Suprapubic skin (tissue), 4 donors: ENCODE measurements around the gene CEP192.

Experiments
- POLR2A ChIP-seq, 2 donors: fragments of 450-650 bp; IDR thresholded peaks; one replicate each; pipeline ENCODE4 v1.6.1; 2017; ENCODE audit warnings: antibody characterized with exemption in 2 of 2, mild to moderate bottlenecking in 2 of 2, moderate library complexity in 2 of 2
- POLR2AphosphoS5 ChIP-seq, 3 donors: sonication (generic); formaldehyde crosslinking; IDR thresholded peaks; one replicate each; pipeline ENCODE4 v1.6.1; 2017; ENCODE audit warnings: antibody characterized with exemption in 3 of 3
- TF ChIP-seq, protein P1 (sequence below), 2 donors: fragments of 200-600 bp in 1 of 2; fragments of 450-650 bp in 1 of 2; sonication (generic) in 1 of 2; IDR thresholded peaks; one replicate each; pipeline ENCODE4 v1.5.1; 2016 to 2019; ENCODE audit warnings: antibody characterized with exemption in 2 of 2, mild to moderate bottlenecking in 1 of 2, moderate library complexity in 1 of 2

DNA sequence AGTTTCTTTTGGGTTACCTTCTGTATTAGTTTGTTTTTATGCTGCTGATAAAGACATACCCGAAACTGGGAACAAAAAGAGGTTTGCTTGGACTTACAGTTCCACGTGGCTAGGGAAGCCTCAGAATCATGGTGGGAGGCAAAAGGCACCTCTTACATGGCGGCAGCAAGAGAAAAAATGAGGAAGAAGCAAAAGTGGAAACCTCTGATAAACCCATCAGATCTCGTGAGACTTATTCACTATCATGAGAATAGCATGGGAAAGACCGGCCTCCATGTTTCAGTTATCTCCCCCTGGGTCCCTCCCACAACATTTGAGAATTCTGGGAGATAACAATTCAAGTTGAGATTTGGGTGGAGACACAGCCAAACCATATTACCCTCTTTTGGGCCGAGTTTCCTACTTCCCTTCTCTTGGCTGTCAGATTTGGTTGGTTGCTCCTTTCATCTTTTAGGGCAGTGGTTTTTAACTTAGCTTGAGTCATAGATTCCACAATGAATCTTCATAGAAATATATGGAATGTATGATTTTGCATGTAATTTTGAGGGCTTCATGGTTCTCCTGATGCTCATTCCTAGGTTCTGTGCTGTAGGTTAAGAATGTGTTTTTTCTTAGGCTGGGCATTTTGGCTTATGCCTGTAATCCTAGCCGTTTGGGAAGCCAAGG, 44.2 kb downstream of the CEP192 start:
- TF ChIP-seq, protein P1, sequence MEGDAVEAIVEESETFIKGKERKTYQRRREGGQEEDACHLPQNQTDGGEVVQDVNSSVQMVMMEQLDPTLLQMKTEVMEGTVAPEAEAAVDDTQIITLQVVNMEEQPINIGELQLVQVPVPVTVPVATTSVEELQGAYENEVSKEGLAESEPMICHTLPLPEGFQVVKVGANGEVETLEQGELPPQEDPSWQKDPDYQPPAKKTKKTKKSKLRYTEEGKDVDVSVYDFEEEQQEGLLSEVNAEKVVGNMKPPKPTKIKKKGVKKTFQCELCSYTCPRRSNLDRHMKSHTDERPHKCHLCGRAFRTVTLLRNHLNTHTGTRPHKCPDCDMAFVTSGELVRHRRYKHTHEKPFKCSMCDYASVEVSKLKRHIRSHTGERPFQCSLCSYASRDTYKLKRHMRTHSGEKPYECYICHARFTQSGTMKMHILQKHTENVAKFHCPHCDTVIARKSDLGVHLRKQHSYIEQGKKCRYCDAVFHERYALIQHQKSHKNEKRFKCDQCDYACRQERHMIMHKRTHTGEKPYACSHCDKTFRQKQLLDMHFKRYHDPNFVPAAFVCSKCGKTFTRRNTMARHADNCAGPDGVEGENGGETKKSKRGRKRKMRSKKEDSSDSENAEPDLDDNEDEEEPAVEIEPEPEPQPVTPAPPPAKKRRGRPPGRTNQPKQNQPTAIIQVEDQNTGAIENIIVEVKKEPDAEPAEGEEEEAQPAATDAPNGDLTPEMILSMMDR (IDR thresholded peaks at IDR 0.05) = no peak
- no peak for TF ChIP-seq POLR2AphosphoS5 (IDR thresholded peaks at IDR 0.05)
- no peak for TF ChIP-seq POLR2A (IDR thresholded peaks at IDR 0.05)
